HG02943 (cell line): ENCODE results near the gene BRIP1.
"Not testable (repeated sequence)": the region's sequence is repeated elsewhere in the genome, so short reads cannot be mapped to it uniquely, and the experiment has no call there.

Experiments used
- ATAC-seq: cut with Tn5 transposase; IDR thresholded peaks from one replicate; pipeline ENCODE4 v1.9.1; 2021; ENCODE audit warnings: mild to moderate bottlenecking, low read depth, moderate library complexity; ENCODE audit not compliant: unreplicated experiment

BRIP1 gene

DNA sequence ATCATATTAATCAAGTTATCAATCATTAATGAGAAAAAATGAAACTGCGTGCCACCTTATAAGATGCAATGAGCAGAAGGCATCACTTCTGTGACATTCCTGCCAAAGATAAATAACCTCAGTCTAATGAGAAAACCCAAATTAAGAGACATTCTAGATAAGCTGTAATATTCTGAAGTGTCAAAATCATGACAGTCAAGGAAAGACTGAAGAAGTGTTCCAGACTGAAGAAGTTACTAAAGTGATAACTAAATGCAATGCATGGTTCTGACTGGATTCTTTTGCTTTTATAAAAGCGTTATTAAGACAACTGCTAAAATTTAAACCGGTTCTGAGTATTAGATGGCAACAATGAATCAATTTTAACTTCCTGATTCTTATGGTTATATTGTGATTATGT, 30.9 kb downstream of the BRIP1 start:
- ATAC-seq = no peak

DNA sequence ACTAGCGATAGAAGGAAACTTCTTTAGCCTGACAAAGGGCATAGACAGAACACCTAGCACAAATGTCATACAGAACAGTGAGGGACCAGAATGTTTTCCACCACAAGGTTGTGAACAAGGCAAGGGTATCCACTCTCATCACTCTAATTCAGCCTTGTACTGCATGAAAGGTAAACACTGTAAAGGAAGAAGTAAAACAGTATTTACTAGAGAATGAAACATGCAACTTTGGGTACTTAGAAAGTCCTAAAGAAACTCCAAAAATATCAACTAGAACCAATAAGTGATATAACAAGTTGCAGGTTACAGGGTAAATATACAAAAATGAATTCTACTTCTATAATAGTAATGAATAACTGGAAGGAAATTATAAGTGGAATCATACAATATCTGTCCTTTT, 32.2 kb downstream of the BRIP1 start:
- no peak for ATAC-seq

DNA sequence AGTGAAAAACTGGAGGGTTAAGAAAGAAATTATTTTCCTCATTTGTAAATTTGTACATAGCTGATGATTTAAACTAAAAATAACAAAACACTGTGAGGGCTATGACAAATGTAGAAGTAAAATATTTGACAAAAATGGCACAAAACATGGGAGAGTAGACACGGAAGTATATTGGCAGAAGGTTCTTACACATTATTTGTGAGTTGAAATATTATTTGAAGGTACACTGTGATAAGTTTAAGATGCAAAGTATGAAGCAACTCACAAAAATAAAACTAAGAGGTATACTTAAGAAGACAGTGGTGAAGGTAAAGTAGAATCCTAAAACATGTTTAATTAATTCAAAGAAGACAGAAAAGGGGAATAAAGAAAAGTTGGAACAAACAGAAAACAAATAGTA, 34.6 kb downstream of the BRIP1 start:
- ATAC-seq = no peak

GRCh38 chr17:61827649-61828395, 35.5 kb downstream of the BRIP1 start:
- no peak for ATAC-seq

DNA sequence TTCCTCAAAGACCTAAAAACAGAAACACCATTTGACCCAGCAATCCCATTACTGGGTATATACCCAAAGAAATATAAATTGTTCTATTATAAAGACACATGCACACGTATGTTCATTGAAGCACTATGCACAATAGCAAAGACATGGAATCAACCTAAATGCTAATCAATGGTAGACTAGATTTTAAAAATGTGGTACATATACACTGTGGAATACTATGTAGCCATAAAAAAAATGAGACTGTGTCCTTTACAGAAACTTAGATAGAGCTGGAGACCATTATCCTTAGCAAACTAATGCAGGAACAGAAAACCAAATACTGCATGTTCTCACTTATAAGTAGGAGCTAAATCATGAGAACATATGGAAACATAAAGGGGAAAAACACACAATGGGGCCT, 36.5 kb downstream of the BRIP1 start:
- not testable (repeated sequence) for ATAC-seq

GRCh38 chr17:61826198-61826597, 37.1 kb downstream of the BRIP1 start:
- not testable (repeated sequence) for ATAC-seq

GRCh38 chr17:61825448-61826137, 37.7 kb downstream of the BRIP1 start:
- ATAC-seq = no peak

DNA sequence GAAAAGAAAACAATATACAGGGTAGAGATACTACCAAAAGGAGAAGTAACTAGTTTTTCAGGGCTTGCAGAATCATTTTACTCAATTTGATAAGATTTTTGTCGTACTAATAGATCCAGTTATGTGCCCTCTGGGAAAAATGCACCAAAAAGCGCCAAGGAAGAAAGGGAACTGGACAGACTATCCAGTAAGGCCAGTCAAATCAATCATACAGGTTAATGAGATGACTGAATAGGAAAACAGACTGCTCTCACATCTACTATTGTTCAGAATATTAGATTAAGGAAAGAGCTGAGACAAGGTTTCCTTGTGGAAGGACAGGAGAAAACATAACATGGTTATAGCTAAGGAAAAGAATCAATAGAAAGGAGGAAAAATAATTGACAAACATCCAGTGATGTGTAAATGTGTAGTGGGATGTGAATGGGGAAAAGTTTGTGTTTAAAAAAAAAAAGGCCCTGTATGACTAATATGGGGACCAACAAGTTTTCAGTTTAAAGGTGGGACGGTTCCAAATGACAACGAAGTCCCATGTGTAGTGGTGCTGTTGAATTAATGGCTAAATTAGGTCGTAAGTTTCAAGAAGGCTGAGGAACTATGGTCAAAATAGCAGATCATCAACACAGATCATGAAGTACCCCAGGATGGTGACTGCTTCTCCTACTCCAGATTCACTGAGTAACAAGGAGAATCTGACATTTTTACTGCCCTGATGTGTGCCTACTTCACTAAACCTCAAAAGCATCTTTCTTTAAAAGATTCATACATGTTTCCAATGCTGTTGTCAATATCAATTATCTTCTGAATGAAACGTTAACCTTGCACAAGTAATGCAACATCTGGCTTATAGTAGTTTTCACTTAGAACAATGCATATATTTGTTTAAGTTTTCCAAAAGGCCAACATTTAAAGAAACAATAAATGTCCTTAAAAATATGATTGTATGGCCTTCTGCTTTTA, 40.7 kb downstream of the BRIP1 start:
- ATAC-seq = no peak

DNA sequence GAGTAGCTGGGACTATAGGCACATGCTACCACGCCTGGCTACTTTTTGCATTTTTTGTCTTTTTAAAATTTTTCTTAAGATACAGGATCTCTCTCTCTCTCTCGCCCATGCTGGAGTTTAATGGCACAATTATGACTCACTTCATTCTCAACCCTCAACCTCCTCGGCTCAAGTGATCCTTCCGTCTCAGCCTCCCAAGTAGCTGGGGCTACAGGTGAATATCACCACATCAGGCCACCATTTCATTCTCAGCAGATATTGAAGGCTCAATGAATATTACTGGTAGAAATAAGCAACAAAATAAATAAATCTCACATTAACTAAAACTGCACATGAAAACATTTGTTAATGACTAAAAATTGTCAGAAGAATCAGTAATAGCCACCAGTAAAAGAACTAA, 41.7 kb downstream of the BRIP1 start:
- no peak for ATAC-seq

- ATAC-seq = not testable (repeated sequence)
Measured at GRCh38 chr17:61819265-61819664, 44.1 kb downstream of the BRIP1 start.

DNA sequence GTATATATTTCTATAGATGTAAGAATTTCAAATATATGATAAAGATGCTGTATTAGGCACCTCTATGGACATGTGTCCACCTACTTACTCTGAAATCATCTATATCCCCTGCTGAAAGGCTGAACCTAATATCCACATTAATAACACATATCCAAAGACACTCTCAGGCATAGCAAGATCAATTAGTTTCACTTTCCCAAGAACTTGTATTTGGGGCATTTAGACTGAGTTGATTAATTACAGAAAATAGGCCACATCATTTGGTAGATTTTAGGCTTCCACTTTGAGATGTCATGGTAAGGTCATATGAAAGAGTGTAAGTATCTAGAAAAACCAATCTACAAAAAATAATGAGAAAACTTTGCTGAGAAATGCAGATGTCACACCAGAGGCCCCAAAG, 45.1 kb downstream of the BRIP1 start:
- ATAC-seq = no peak

DNA sequence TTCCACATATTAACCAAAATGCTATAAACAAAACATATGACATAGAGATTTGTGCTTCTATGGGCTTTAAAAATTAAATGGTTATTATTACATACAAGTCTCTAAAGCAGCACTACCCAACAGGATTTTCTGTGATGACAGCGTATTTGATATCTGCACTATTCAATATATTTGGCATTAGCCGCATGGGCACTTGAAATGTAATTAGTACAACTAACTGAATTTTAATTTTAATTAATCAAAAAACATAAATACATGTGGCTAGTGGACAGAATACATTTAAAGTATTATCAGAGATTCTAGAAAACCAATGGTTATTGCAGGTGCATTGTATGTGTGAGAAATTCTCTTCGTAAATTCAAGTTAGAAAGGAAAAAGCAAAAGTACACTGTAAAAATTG, 45.9 kb downstream of the BRIP1 start:
- ATAC-seq = no peak

DNA sequence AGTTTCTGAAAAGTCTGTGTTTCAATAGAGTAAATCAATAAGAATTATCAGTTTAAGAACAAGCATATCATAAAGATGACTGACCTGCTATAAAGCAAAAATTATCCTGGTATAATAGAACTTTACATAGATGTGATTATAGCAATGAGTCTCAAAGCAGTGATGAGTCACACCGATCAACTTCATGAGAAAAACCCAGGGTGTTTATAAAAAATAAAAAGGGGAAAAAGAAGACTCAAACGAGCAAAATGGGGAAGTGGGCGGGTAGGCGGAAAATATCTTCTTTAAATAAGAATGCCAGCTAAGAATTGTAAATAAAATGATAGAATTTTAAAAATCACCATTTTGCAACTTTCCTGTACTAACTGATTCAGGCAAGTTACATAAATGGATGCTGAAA, 46.8 kb downstream of the BRIP1 start:
- no peak for ATAC-seq

- ATAC-seq = no peak
Measured at GRCh38 chr17:61815863-61816503, 47.3 kb downstream of the BRIP1 start.

DNA sequence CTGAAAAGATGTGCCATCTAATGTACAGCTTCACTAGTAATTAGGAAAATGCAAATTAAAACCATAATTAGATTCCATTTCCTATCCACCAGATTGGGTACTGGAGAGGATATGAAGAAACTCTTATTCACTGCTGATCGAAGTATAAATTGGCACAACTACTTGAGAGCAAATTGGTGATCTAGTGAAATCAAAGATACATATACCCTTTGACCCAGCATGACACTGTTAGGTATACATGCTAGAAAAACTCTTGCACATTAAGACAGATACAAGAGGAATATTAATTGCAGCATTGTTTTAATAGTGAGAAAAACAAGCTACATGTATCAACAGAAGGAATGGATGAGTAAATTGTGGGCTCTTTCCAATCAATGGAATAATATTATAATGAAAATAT, 48.8 kb downstream of the BRIP1 start:
- ATAC-seq = no peak

DNA sequence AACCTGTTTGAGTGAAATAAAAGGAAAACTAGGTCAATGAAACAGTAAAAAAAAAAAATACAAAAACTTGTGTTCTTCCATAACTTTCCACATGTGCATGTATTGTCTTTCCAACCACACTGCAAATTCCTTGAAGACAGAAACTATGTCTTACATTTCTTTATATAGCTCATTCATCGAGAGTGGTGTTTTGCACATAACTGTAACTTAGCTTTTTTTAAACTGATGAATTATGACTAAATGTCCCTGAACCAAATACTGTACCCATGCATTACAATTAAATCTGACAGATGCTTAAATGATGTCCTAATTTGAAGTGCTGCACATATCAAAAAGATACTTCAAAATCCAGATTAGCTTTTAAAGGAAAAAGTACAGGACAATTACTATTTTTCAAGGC, 50.1 kb downstream of the BRIP1 start:
- ATAC-seq = no peak

DNA sequence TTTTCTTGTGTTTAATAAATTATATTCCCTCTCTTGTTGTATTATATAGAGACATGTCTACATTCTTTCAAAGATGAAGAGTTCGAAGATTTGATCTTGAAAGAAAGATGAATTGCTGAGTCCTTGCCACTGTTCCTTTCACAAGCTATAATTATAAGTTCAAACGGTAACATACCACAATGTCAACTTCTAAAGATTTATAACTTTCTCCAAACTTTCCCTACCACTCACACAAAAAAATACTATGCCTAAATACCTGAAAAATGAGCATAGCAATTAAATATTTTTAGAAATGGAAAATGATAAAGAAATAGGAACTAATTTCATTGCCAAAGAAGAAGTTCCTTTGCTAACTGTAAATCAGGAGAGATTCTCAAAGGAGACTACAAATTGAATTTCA, 50.6 kb downstream of the BRIP1 start:
- ATAC-seq = no peak

- ATAC-seq = no peak
Measured at GRCh38 chr17:61809816-61810392, 53.4 kb downstream of the BRIP1 start.

DNA sequence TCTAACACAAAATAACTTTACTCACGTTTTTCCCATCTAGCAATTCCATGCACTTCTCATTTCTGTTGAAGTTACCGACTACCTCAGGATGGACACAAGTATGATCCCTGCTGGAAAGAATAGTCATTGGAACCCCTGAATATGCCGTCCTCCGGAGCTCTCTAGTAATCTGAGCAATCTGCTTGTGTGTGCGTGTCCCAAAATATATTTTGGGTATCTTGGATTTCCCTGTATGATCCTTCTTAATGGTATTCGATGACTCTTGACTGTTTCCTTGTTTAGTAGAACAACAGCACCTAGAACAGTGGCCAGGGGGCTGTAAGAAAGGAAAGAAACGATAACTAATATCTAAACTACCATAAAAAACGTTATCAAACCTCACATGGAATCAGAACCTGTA, 54.9 kb downstream of the BRIP1 start:
- no peak for ATAC-seq

- no peak for ATAC-seq
Measured at GRCh38 chr17:61806936-61807335, 56.4 kb downstream of the BRIP1 start.
